Measurements from ENCODE around the gene LAP3.
"Not testable (repeated sequence)": the region's sequence is repeated elsewhere in the genome, so short reads cannot be mapped to it uniquely, and the experiment has no call there.

The LAP3 gene

DNA sequence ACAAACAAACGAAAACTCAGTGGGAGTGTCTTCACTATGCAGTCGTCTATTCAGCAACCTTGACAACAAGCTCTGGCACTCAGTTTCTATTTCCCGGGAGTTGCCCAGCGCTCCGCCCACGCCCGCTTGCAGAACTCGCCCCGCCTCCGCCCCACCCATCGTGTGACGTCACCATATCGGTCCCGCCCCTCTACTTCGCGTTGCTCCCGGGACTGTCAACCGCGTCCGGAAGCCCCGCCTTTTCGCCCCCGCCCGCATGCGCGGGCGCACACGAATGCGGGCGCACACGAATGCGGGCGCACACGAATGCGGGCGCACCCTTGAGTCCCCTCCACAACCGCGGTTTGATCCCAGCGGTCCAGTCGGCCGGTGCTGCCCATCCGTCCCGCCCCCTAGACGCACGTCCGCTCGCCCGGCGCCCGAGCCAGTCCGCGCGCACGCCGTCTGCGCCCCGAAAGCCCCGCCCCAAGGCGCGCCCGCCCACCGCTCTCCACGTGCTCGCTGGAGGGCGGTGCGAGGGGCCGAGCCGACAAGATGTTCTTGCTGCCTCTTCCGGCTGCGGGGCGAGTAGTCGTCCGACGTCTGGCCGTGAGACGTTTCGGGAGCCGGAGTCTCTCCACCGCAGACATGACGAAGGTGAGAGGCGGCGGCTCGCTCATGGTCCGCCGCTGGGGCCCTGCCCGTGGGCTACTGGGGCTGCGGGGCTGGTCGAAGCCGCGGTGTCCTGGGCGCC is at the start of gene LAP3:
LAP3 (plus strand) TSS at position 267 of the 733 bp plus-strand sequence; CDS start at position 535, 268 bp downstream.
- DNase-seq (ENCODE audit: low read depth), result peak; percentile 91

DNA sequence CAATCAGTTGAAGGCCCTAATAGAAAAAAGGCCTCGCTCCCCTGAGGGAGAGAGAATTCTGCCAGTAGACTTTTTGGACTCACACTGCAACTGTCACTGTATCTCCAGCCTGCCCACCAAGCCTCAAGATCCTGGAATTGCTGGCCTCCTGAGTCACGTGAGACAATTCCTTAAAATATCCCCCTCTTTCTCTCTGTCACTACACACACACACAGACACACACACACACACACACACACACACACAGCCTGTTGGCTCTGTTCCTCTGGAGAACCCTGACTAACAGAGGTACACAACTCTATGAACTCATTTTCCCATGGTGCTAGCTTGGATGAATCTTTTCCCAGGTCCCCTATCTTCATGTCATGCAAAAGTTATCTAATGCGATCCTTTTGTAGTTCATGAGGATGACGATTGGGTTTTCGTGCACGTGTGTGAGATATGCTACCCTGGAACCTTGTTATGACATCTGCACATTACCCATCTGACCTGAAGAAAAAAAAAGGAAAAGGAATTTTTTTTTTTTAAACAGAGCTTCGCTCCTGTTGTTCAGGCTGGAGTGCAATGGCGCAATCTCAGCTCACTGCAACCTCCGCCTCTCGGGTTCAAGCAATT is 48.3 kb upstream of the LAP3 start:
- no peak for DNase-seq (ENCODE audit: low read depth)

DNA sequence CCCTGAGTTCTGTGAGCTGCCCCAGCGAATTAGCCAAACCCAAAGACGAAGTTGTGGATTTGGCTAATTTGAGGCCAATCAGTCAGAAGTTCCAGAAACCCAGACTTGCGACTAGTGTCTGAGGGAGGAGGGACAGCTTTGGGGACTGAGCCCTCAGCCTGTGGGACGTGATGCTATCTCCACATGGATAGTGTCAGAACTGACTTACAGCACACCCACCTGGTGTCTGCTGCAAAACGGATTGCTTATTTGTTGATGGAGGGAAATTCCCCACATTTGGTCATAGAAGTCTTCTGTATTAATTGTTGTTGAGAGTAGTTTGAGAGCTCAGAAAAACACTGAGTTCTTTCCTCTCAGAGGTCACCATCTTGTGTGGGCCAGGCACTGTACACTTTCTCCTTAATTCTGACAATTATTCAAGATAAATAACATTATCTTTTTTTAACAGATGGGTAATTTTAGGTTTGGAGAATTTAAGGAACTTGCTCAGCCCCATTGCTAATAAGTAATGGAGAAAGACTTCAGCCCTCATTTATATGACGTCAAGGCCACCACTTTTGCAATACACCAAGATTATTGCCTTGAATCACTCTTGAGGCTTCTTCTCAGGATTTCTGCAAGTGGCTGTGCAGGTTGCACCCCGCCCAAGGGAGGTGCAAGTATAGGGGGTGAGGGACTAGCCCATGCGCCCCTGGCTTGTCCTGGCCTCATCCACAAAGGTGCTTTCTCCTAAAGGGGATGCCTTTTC is 45.3 kb upstream of the LAP3 start:
- no peak for DNase-seq (ENCODE audit: low read depth)

DNA sequence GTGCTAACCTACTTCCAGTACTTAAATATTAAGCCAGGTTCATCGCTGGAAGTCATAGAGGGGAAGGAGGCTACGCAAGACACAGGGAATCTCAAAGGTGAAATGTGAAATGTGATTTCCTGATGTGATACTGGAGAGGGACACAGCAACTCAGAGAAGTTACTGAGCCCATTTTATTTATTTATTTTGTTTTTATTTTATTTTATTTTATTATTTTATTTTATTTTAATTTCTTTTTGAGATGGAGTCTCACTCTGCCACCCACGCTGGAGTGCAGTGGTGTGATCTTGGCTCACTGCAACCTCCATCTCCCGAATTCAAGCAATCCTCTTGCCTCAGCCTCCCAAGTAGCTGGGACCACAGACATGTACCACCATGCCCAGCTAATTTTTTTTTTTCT is 42.3 kb upstream of the LAP3 start:
- no peak for DNase-seq (ENCODE audit: low read depth)

DNA sequence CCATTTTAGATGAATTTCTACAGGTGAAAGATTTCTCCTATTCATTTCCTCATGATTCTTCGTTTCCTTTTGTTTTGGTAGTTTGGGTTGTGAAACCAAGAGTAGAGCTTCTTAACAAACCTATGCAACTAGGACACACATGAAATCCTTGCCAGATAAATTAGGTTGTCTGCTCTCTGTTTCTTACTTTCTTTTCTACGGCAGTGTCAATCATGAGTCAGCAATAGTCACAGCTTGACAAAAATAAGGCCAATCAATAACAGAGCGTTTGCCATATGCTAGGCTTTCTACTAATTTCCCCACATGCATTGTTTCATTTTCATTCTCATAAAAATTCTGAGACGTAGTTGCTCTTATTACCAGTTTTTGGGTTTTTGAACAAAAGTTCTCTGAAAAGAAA is 41.8 kb upstream of the LAP3 start:
- DNase-seq (ENCODE audit: low read depth), result no peak

DNA sequence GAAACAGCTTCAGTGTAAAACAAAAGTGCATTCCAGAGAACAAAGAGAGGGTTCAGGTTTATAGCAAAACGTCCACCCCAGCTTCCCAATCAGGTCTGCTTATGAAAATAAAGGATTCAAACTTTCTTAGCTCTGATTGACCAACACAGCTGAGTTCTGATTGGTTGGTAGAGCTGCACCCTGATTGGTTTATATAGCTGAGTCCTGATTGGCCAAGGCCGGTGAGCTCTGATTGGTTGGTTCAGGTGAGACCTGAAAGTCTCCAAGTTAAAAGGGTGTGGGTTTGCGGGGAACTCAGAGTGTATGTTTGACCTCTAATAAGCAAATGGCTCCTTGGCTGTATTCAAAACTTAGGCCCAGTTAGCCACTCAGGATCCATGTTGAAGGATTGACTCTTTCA is 41.1 kb upstream of the LAP3 start:
- no peak for DNase-seq (ENCODE audit: low read depth)

DNA sequence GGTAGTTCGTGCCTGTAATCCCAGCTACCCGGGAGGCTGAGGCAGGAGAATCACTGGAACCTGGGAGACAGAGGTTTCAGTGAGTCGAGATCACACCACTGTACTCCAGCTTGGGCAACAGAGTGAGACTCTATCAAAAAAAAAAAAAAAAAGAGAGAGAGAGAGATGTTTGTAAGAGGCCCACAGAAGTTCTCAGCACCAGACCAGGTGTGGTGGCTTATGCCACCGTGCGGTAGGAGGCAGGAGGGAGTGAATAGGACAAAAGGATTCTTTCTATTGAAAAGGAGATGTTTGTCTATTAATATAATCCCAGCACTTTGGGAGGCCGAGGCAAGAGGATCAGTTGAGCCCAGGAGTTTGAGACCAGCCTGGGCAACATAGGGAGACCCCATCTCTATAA is 39.9 kb upstream of the LAP3 start:
- DNase-seq (ENCODE audit: low read depth), result not testable (repeated sequence)

DNA sequence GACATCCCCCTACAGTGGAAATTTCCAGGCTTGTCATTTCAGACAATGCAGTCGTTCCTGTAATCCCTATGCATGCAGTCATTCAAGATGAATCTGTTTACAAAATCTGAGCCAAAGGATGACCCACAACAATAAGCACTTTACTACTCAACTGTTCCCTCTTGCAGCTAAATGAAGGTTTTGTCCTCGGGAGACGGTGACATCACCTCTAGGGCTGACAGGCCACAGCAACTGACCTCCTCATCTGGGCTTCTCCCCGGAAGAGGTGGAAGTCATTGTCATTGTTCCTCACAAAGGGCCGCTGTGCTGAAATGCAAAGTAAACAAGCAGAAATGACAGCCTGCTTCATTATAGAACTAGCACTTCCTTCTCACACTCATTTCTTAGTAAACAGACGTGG is 32.8 kb upstream of the LAP3 start:
- DNase-seq (ENCODE audit: low read depth), result no peak

DNA sequence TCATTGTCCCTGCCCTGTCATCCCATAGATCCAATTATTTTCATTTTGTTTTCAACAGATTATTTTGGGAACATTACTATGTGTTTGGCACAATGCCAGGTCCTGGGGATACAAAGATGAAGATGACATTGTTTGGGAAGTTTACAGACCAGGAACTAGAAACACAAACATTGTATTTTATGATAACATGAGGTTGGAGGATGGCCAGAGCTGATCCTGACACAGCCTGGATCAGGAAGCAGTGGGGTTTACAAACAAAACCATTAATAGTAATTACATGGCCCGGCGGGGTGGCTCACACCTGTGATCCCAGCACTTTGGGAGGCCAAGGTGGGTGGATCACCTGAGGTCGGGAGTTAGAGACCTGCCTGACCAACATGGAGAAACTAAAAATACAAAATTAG is 32.2 kb upstream of the LAP3 start:
- no peak for DNase-seq (ENCODE audit: low read depth)

DNA sequence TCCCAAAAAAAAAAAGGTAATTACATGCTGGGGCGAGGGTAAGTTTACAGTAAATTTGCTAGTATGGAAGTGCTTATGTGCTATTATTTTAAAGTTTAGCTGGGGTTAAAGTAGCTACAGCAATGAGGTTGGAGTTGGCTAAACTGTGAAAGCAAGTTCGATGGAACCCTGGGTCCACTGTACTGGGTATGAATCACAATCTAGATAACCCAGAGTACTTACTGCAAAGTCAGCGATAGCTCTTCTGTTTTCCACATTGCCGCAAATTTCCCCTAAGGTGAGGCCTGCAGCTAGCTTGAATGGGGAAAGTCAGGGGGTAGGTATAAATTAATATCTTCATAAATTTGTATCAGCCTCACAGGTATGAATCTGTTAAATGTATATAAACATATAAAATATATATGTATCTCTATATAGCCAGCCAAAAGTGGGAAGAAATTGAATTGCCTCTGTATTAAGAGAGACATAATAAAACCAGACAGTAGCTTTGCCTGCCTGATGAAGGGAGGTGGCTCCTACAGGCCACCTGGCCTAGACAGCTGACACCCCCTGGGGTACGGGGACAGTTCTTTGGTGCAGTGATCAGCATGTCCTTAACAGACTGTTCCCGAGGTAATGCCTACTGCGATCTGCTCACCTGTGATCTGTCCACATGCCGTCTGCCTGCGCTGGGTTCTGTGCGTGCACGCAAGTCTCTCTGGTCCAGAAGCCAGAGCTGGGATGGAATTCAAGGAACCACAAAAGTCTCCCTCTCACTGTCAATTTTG is 31.4 kb upstream of the LAP3 start:
- no peak for DNase-seq (ENCODE audit: low read depth)

DNA sequence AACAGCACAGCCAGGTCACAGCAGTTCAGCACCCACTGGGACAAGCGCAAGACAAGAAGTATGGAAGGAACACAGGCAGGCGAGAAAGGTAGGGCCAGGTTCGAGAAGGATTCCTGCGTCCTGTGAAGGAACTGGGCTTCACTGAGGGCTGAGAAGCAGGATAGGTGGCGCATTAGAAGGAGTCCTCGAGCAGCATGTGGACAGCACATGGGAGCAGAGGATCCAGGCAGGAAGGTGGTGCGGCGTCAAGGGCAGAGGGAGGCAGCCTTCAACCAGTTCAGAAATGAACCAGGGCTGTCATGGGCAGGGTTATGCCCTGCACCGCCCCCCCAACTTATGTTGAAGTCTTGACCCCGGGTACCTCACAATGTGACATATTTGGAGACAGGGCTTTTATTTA is 30.8 kb upstream of the LAP3 start:
- DNase-seq (ENCODE audit: low read depth), result no peak

DNA sequence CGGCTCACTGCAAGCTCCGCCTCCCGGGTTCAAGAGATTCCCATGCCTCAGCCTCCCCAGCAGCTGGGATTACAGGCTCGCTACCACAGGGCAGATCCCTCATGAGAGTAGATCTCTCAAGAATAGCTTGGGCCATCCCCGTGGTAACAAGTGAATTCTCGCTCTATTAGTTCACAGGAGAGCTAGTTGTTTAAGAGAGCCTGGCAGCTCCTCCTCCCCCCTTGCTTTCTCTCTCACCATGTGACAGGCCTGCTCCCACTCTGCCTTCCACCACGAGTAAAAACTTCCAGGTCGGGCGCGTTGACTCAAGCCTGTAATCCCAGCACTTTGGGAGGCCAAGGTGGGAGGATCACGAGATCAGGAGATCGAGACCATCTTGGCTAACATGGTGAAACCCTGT is 30.3 kb upstream of the LAP3 start:
- no peak for DNase-seq (ENCODE audit: low read depth)

DNA sequence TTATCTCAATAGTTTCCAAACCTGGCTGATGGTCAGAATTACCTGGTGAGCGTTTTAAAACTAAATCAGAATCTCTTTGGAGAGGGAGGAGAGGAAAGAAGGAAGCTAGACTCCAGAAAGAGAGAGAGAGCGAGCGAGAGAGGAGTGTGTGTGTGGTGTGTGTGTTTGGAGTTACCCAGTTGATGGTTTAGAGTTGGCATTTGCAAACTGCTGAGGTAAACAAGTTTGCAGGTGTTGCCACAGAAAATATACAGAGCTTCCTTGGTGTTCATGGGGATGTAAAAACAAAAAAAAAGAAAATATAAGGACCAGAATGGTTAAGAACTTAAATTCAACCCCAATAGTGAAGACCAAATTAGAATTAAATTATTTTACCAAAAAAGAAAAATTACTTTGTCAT is 26.4 kb upstream of the LAP3 start:
- DNase-seq (ENCODE audit: low read depth), result no peak

DNA sequence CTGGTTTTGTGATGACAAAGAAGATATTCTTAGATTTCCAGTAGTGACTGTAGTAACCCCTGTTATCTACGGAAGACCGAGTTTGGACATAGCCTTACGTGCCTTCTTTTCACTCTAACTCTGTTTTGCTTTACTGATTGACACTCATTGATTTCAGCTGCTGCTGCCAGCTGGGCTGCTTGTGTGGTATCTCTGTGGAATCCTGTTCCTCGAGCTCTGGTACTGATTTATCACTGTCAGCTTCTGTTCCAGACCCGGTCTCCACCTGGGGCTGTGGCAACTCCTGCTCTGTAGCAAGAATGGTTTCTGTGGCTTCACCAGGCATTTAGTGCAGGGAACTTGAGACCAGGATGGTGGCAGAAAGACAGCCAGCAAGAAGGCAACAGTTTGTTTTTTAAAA is 24.6 kb upstream of the LAP3 start:
- no peak for DNase-seq (ENCODE audit: low read depth)

DNA sequence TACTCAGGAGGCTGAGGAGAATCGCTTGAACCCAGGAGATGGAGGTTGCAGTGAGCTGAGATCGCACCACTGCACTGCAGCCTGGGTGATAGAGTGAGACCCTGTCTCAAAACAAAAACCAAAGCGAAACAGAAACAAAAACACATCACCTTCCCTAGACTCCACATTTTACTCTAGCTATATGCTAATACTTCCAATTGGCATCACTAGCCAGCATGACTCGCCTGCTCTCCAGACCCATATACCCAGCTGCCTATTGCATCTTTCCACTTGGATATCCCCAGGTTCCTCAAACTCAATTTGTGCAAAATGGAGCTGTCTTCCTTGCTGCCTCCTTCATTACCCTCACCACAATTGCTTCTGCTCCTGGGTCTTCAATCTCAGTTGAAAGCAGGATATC is 22.4 kb upstream of the LAP3 start:
- DNase-seq (ENCODE audit: low read depth), result no peak

DNA sequence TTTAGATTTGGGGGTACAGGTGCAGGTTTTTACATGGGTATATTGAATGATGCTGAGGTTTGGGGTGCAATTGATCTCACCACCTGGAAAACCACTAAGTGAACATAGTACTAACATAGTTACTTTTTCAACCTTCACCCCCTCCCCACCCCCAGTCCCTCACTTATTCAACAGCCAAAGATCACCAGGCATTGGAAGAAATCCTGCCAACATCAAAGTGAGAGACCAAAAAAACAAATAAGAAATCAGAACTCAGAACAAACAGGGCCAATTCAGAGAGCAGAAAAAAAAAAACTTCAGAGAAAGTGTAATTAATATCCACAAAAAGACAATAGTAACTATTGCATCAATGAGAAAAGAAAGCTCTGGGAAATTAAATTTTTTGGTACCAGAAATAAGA is 20.5 kb upstream of the LAP3 start:
- no peak for DNase-seq (ENCODE audit: low read depth)

DNA sequence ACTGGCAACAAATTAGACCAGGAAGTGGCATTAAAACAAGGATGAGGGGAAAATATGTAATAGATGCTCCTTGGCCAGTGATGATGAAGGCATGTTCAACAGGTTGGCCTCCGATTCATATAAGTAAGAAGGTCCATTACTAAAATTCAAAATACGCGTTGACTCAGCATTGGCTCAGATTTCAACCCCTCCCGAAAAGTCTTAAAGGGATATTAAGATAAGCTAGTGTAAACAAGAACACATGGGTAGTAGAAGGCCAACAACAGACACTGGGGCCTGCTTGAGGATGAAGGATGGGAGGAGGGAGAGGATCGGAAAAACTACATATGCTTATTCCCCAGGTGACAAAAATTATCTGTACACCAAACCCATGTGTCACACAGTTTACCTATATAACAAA is 19.1 kb upstream of the LAP3 start:
- DNase-seq (ENCODE audit: low read depth), result no peak

DNA sequence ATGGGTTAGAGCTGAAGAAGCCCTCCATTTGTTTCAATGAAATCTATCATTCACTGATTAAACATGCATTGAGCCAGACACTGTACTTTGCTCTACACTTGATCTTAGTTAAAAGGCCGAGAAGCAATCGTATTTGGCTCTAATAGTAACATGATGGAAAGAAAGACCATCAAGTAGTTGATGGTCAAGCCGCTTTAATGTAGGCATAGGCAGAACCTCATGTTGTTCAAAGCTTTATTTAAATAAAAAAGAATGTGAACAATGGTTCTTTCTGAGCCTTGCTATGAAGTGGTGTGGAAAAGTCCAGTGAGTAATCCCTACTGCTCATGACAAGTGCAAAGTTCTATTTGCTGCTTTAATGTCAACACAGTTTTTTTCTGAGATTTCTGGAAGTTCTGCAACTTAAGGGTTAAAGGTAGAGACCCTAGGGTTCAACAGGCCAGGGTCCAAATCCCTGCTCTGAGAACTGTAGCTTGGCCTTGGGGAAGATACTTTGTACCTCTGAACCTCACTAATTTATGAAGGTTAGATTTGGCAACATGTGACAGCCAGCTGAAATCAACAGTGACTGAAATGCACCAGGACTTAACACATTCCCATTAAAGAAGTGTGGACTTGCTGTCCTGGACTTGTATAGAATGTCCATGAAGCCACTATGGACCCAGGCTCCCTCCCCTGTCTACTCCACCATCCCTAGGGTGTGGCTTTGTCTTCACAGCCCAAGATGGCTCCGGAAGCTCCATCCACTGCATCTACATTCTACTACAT is 17.9 kb upstream of the LAP3 start:
- no peak for DNase-seq (ENCODE audit: low read depth)

DNA sequence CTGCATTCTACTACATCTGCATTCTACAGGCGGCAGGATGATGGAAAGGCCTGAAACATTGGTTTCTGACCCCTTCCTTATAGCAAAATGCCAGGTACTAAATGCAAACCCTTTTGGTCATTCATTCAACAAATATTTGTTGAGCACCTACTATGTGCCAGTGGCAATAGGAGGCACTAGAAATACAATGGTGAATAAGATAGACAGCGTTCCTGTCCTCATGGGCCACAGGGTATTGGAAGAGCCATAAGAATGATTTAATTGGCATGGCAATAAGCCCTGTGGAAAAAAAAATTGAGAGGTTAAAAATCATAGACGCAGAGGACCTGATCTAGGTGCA is 17.3 kb upstream of the LAP3 start:
- no peak for DNase-seq (ENCODE audit: low read depth)

DNA sequence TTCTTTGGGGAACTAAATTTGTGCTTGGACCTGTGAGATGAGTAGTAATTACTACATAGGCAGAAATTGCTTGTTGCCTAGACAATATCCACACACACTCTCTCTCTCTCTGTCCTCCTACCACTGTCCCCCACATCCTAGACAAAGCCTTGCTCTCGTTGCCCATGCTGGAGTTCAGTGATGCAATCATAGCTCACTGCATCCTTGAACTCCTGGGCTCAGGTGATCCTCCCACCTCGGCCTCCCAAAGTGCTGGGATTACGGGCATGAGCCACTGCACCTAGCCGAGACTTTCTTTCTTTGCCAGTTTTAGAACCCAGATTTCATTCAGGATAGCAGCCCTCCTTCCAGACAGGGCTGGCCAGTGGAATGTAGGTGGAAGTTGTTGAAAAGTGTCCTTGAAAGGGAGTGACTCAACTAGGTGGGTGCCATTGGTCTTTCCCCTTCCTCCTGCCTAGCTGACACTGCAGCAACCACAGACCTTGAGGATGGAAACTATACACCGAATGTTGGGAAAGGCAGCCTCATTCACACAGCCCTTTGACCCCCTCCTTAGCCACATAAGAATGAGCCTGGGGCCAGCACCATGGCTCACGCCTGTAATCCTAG is 16.8 kb upstream of the LAP3 start:
- DNase-seq (ENCODE audit: low read depth), result no peak

DNA sequence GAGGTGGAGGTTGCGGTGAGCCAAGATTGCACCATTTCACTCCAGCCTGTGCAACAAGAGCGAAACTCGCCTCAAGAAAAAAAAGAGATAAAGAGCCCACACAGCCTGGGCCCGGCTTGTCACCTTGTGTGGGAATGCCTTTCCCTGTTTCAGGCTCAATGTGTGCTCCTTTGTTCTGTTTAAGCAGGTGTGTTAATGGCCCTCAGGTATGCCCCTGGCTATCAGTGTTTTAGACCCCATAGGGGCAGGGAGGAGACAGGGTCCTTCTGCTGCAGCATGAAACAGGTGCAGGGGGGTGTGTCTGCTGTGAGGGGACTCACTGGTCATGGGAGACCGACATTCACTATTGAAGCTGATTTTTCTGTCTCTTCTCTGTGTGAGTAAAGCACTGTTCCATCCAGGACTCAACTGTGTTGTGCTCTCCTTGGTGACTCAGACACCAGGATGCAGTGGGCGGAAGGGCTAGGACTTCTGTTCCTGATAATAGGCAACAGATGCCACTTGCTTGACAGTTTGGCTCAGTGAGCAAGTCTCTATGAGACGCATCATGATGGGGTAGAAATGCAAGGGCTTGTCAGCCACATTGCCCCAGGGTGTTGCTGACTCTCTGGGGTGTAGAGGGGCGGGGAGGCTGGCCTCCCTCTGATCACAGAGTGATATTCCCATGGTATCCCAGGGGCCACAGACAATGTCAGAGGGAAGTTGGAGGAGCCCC is 15.6 kb upstream of the LAP3 start:
- DNase-seq (ENCODE audit: low read depth), result peak; percentile 49

Data from stromal cell of bone marrow (primary cell).